C4-2B (cell line): ENCODE data around the gene C9orf152.

ENCODE experiments used
- ZFX ChIP-seq: fragments of 450-650 bp; IDR thresholded peaks from 2 replicates; pipeline ENCODE4 v1.6.1; 2017
- TF ChIP-seq, protein P1 (sequence below): fragments of 450-650 bp; conservative IDR thresholded peaks from 2 replicates; pipeline ENCODE4 v1.5.1; 2017; ENCODE audit warnings: mild to moderate bottlenecking

GRCh38 chr9:110251212-110251611 lies 43.3 kb upstream of the C9orf152 start:
- TF ChIP-seq ZFX, result no peak
- TF ChIP-seq, protein P1, sequence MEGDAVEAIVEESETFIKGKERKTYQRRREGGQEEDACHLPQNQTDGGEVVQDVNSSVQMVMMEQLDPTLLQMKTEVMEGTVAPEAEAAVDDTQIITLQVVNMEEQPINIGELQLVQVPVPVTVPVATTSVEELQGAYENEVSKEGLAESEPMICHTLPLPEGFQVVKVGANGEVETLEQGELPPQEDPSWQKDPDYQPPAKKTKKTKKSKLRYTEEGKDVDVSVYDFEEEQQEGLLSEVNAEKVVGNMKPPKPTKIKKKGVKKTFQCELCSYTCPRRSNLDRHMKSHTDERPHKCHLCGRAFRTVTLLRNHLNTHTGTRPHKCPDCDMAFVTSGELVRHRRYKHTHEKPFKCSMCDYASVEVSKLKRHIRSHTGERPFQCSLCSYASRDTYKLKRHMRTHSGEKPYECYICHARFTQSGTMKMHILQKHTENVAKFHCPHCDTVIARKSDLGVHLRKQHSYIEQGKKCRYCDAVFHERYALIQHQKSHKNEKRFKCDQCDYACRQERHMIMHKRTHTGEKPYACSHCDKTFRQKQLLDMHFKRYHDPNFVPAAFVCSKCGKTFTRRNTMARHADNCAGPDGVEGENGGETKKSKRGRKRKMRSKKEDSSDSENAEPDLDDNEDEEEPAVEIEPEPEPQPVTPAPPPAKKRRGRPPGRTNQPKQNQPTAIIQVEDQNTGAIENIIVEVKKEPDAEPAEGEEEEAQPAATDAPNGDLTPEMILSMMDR, result no peak
